ENCODE measurements around the gene SURF2. TPM values are rescaled to one million over a fixed set of nuclear protein-coding genes. Genes with fewer than 3 reads are reported as not detected.

The SURF2 gene
- total RNA-seq, 1 experiment from 2014 or later, result 20.6 TPM

DNA sequence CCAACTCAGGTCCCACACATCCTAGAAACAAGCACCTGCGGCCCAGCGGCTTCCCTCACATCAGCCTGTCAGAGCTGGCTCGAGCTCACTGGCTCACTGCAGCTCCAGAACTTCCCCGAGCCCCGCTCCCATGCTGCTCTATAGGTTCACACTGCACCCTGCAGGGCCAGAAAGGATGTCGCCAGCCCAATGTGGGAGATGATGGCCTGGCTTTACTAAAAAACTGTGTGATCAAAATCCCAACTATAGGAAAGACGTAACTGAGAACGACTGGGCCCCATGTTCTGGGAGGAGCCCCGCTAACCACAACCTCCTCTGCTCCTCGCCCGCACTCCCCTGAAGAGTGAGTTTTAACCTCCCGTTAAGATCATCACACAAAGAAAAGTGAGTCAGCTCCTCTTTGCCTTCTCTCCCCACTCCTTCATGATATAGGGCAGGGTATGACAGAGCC is 14.9 kb downstream of the SURF2 start:
- Mint-ChIP-seq H3K4me1 (ENCODE audit: low read depth, unreplicated experiment) (peaks cover 13% of the 10 kb centered on the region), H3K4me3 (ENCODE audit: low read depth, unreplicated experiment) (no peak overlapping the region), H3K9me3 (ENCODE audit: low read depth, unreplicated experiment) (no peaks in the 10 kb centered on the region), H3K27ac (ENCODE audit: unreplicated experiment) (no peak overlapping the region), H3K36me3 (ENCODE audit: insufficient read depth, unreplicated experiment) (peaks cover 35% of the 10 kb centered on the region), H3K27me3 (ENCODE audit: unreplicated experiment) (no peaks in the 10 kb centered on the region)
- TF ChIP-seq, protein P1, sequence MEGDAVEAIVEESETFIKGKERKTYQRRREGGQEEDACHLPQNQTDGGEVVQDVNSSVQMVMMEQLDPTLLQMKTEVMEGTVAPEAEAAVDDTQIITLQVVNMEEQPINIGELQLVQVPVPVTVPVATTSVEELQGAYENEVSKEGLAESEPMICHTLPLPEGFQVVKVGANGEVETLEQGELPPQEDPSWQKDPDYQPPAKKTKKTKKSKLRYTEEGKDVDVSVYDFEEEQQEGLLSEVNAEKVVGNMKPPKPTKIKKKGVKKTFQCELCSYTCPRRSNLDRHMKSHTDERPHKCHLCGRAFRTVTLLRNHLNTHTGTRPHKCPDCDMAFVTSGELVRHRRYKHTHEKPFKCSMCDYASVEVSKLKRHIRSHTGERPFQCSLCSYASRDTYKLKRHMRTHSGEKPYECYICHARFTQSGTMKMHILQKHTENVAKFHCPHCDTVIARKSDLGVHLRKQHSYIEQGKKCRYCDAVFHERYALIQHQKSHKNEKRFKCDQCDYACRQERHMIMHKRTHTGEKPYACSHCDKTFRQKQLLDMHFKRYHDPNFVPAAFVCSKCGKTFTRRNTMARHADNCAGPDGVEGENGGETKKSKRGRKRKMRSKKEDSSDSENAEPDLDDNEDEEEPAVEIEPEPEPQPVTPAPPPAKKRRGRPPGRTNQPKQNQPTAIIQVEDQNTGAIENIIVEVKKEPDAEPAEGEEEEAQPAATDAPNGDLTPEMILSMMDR (IDR thresholded peaks at IDR 0.05; ENCODE audit: unreplicated experiment), result no peak
- intact Hi-C loops (cut with micrococcal nuclease; ENCODE audit: unreplicated experiment), result no loop called here
- DNase-seq, result no peak
- CTCF ChIA-PET, result no interaction called here
- BruUV-seq (replicated peaks), result no TSS peak

DNA sequence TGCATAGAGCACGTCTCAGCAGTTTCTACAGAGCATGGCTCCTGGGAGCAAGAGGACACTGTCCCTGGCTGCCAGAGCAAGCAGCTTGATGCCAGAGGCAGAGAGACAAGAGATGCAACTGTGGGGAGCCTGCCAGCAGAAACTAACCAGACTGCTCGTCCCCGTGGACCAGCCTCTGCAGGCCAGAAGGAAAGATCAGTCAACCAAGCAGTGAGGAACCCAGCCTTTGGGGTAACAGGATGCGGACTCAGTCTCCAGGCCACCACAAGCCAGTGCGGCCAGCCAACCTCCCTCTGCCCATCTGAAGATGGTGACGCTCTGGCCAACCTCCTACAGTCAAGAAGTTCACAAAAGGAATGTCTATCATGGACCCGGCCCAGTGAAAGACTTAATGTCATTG is 15.8 kb downstream of the SURF2 start:
- intact Hi-C loops (cut with micrococcal nuclease; ENCODE audit: unreplicated experiment), result no loop called here
- Mint-ChIP-seq H3K27me3 (ENCODE audit: unreplicated experiment) (no peaks in the 10 kb centered on the region), H3K36me3 (ENCODE audit: insufficient read depth, unreplicated experiment) (peaks cover 35% of the 10 kb centered on the region), H3K4me1 (ENCODE audit: low read depth, unreplicated experiment) (peaks cover 13% of the 10 kb centered on the region), H3K4me3 (ENCODE audit: low read depth, unreplicated experiment) (no peak overlapping the region), H3K9me3 (ENCODE audit: low read depth, unreplicated experiment) (no peaks in the 10 kb centered on the region), H3K27ac (ENCODE audit: unreplicated experiment) (no peak overlapping the region)
- CTCF ChIA-PET, result no interaction called here
- TF ChIP-seq, protein P1 (IDR thresholded peaks at IDR 0.05; ENCODE audit: unreplicated experiment), result no peak
- DNase-seq, result no peak
- BruUV-seq (replicated peaks), result no TSS peak

DNA sequence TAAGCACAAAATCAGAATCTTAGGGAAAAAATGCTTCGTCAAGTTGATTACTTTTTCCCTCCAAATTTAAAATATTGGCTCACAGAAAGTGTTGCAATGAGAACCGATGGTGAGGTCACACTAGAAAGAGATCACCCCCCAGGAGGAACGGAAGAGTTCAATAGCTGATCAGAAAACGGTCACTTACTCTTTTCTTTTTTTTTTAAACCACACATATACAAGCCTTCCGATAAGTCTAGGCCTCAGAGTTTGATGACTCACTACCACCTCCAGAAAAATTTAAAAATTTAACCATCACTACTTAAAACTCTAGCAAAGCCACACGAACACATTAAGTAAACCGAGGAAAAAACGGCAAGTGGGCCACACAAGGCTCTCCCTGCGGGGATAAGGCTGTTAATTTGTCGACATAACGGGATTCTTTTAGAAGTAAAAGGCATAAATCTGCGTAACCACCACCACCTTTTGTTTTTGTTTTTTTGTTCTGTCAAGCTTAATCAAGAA is 18.3 kb downstream of the SURF2 start:
- Mint-ChIP-seq H3K36me3 (ENCODE audit: insufficient read depth, unreplicated experiment) (peaks cover 35% of the 10 kb centered on the region), H3K9me3 (ENCODE audit: low read depth, unreplicated experiment) (no peaks in the 10 kb centered on the region), H3K27ac (ENCODE audit: unreplicated experiment) (peak overlapping the region; percentile 88), H3K27me3 (ENCODE audit: unreplicated experiment) (no peaks in the 10 kb centered on the region), H3K4me1 (ENCODE audit: low read depth, unreplicated experiment) (peaks cover 18% of the 10 kb centered on the region), H3K4me3 (ENCODE audit: low read depth, unreplicated experiment) (peak overlapping the region; percentile 89)
- TF ChIP-seq, protein P1 (IDR thresholded peaks at IDR 0.05; ENCODE audit: unreplicated experiment), result no peak
- no TSS peak for BruUV-seq (replicated peaks)
- intact Hi-C loops (cut with micrococcal nuclease; ENCODE audit: unreplicated experiment), result loop anchor here (2.0 kb wide), 1 partner anchor 18 kb away; the partner anchor contains the start of genes SURF1 and SURF2
- CTCF ChIA-PET, result no interaction called here
- DNase-seq, result no peak

DNA sequence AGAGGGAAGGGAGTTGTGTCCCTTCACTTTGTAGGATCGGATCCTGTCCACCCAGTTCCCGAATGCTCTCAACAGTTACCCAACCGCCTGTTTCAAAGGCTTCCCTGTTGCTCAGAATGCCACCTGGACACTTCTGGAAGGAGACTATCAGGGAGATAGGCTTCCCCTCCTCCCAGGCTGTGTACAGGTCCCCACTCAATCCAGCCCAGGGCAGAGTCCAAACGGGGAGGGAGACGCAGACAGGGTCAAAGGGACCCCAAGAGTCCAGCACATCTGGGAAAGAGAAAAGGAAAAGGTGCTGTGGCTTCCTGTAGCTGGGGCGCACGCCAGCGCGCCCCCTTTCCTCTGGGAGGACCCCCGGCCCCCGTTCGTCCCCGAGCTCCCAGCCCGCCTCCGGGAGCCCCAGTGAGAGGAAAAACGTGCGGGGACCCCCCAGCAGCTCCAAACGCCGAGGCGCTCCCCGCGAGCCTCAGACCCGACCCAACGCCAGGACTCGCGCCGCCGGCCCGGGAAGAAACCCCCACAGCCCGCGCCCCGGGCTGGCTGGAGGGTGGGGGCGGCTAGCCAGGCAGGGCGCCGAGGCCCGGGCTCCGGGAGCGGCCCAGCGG is 18.9 kb downstream of the SURF2 start:
- peaks cover 35% of the 10 kb centered on the region for H3K36me3 Mint-ChIP-seq (ENCODE audit: insufficient read depth, unreplicated experiment)
- no peaks in the 10 kb centered on the region for H3K27me3 Mint-ChIP-seq (ENCODE audit: unreplicated experiment)
- peak overlapping the region; percentile 89 for H3K4me3 Mint-ChIP-seq (ENCODE audit: low read depth, unreplicated experiment)
- TF ChIP-seq, protein P1 (IDR thresholded peaks at IDR 0.05; ENCODE audit: unreplicated experiment), result no peak
- no peaks in the 10 kb centered on the region for H3K9me3 Mint-ChIP-seq (ENCODE audit: low read depth, unreplicated experiment)
- peak overlapping the region; percentile 88 for H3K27ac Mint-ChIP-seq (ENCODE audit: unreplicated experiment)
- DNase-seq, result peak; percentile 12
- BruUV-seq (replicated peaks), result no TSS peak
- CTCF ChIA-PET, result no interaction called here
- intact Hi-C loops (cut with micrococcal nuclease; ENCODE audit: unreplicated experiment), result loop anchor here (2.0 kb wide), 1 partner anchor 18 kb away; the partner anchor contains the start of genes SURF1 and SURF2
- peaks cover 12% of the 10 kb centered on the region for H3K4me1 Mint-ChIP-seq (ENCODE audit: low read depth, unreplicated experiment)
